PC-9 (cell line): ENCODE measurements around the gene CCDC93. TPM values are rescaled to one million over a fixed set of nuclear protein-coding genes. Genes with fewer than 3 reads are reported as not detected.

Experiments used
- BruUV-seq: library from RNA; stranded (reverse); fragments of 400-500 nt; replicated peaks from 2 replicates; lab custom pipeline; 2021; lab: Mats Ljungman, UMichigan
- CTCF ChIA-PET: fragments of 300-600 bp; sonication (Branson Sonifier 250); formaldehyde crosslinking; loops from one replicate; lab custom pipeline; 2022; ENCODE audit warnings: antibody characterized with exemption; lab: Charles Lee
- POLR2A ChIA-PET: fragments of 300-600 bp; sonication (Branson Sonifier 250); formaldehyde crosslinking; loops from one replicate; lab custom pipeline; 2022; ENCODE audit warnings: antibody characterized with exemption; ENCODE audit not compliant: unreplicated experiment; lab: Charles Lee
- DNase-seq, 2 experiments: peaks; one replicate each; pipeline versions ENCODE4 v3.0.0 to v3.0.0-alpha.2; 2015 to 2022; ENCODE audit warnings: mixed read lengths in 1 of 2
- H2AFZ ChIP-seq: fragments of 200-600 bp; sonication (generic); 2 replicates; pipeline ENCODE4 v1.8.1; 2017; ENCODE audit warnings: antibody characterized with exemption
- H3F3A ChIP-seq: fragments of 200-600 bp; sonication (generic); 2 replicates; pipeline ENCODE4 v1.8.1; 2017; ENCODE audit warnings: antibody characterized with exemption, mild to moderate bottlenecking, low read depth; ENCODE audit not compliant: insufficient read depth
- H3K27ac ChIP-seq: fragments of 200-600 bp; sonication (generic); 2 replicates; pipeline ENCODE4 v1.6.1; 2016; ENCODE audit warnings: mixed run types
- H3K27me3 ChIP-seq: fragments of 200-600 bp; sonication (generic); 2 replicates; pipeline ENCODE4 v1.6.1; 2016; ENCODE audit warnings: low read depth, mixed run types; ENCODE audit not compliant: insufficient read depth
- H3K36me3 ChIP-seq: fragments of 200-600 bp; sonication (generic); 2 replicates; pipeline ENCODE4 v1.6.1; 2016; ENCODE audit warnings: low read depth, mixed run types
- H3K4me1 ChIP-seq: fragments of 200-600 bp; sonication (generic); replicated peaks from 2 replicates; pipeline ENCODE4 v1.6.1; 2016; ENCODE audit warnings: mixed run types; ENCODE audit not compliant: insufficient read depth
- H3K4me2 ChIP-seq: fragments of 200-600 bp; sonication (generic); 2 replicates; pipeline ENCODE4 v1.6.1; 2017; ENCODE audit warnings: mixed run types
- H3K4me3 ChIP-seq: fragments of 200-600 bp; sonication (generic); 2 replicates; pipeline ENCODE4 v1.6.1; 2016; ENCODE audit warnings: mixed run types
- H3K79me2 ChIP-seq: fragments of 200-600 bp; sonication (generic); 2 replicates; pipeline ENCODE4 v1.6.1; 2017; ENCODE audit warnings: low read depth, mixed run types
- H3K9me2 ChIP-seq: fragments of 200-600 bp; sonication (generic); 2 replicates; pipeline ENCODE4 v1.8.1; 2017; ENCODE audit warnings: mild to moderate bottlenecking; ENCODE audit not compliant: insufficient read depth
- H3K9me3 ChIP-seq: fragments of 200-600 bp; sonication (generic); 2 replicates; pipeline ENCODE4 v1.8.1; 2016; ENCODE audit warnings: low read depth; ENCODE audit not compliant: insufficient read depth
- H4K20me1 ChIP-seq: fragments of 200-600 bp; sonication (generic); 2 replicates; pipeline ENCODE4 v1.8.1; 2017; ENCODE audit not compliant: insufficient read depth
- EZH2 ChIP-seq: fragments of 200-600 bp; sonication (generic); IDR thresholded peaks from 2 replicates; pipeline ENCODE4 v1.8.0; 2017; ENCODE audit warnings: antibody characterized with exemption, low read depth
- intact Hi-C: fragments of 100-400 bp; cut with micrococcal nuclease; formaldehyde crosslinking; loops from one replicate; pipeline ENCODE4 v1.10.0; 2022; ENCODE audit not compliant: unreplicated experiment
- total RNA-seq: library from RNA; stranded (reverse); gene quantifications from 2 replicates; pipeline ENCODE4 v1.2.3, GENCODE V29; 2021
- TF ChIP-seq, protein P1 (sequence below): fragments of 200-600 bp; sonication (generic); conservative IDR thresholded peaks from 2 replicates; pipeline ENCODE4 v1.6.1; 2017; ENCODE audit warnings: mixed run types, antibody characterized with exemption, mild to moderate bottlenecking, moderate library complexity

The CCDC93 gene
- total RNA-seq, 1 experiment from 2014 or later = 31.3 TPM

- H3K9me2 ChIP-seq = no peaks in the 10 kb centered on the region
- H3K27ac ChIP-seq = no peak overlapping the region
- intact Hi-C loops = no loop called here
- H3K27me3 ChIP-seq = no peaks in the 10 kb centered on the region
- peaks cover 5% of the 10 kb centered on the region; the same call in 1 of the 2 replicates for H3F3A ChIP-seq
- TF ChIP-seq, protein P1, sequence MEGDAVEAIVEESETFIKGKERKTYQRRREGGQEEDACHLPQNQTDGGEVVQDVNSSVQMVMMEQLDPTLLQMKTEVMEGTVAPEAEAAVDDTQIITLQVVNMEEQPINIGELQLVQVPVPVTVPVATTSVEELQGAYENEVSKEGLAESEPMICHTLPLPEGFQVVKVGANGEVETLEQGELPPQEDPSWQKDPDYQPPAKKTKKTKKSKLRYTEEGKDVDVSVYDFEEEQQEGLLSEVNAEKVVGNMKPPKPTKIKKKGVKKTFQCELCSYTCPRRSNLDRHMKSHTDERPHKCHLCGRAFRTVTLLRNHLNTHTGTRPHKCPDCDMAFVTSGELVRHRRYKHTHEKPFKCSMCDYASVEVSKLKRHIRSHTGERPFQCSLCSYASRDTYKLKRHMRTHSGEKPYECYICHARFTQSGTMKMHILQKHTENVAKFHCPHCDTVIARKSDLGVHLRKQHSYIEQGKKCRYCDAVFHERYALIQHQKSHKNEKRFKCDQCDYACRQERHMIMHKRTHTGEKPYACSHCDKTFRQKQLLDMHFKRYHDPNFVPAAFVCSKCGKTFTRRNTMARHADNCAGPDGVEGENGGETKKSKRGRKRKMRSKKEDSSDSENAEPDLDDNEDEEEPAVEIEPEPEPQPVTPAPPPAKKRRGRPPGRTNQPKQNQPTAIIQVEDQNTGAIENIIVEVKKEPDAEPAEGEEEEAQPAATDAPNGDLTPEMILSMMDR = no peak
- TF ChIP-seq EZH2 = no peak
- peaks cover 51% of the 10 kb centered on the region for H4K20me1 ChIP-seq
- H2AFZ ChIP-seq = no peak overlapping the region
- POLR2A ChIA-PET = no interaction called here
- H3K79me2 ChIP-seq = peaks cover 52% of the 10 kb centered on the region
- DNase-seq = no peak
- H3K4me3 ChIP-seq = no peak overlapping the region
- no peaks in the 10 kb centered on the region for H3K9me3 ChIP-seq
- BruUV-seq = no TSS peak
- CTCF ChIA-PET = no interaction called here
- peaks cover 23% of the 10 kb centered on the region for H3K4me1 ChIP-seq
- H3K36me3 ChIP-seq = peaks cover 29% of the 10 kb centered on the region; the same call in 1 of the 2 replicates
- no peak overlapping the region for H3K4me2 ChIP-seq
Measured at GRCh38 chr2:118010473-118010872, 3.4 kb downstream of the CCDC93 start.

DNA sequence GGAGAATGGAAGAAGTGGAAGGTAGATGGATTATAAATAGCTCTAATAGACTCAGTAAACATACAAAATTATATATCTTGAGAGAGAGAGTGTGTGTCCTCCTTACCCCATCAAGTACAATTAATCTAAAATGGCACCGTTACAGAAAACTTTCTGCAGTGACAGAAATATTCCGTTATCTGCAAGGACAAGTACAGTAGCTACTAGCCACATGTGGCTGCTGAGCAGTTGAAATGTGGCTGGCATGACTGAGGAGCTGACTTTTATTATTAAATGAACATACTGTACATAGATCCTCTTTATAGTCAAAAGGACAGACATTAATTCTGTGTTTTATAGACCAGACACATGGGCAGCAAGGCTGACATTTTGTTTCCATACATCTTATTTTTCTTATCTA lies 7.0 kb downstream of the CCDC93 start:
- Histone ChIP-seq H3K9me3 (no peaks in the 10 kb centered on the region), H2AFZ (no peak overlapping the region), H3K36me3 (peaks cover 36% of the 10 kb centered on the region; the same call in 1 of the 2 replicates), H3F3A (peaks cover 12% of the 10 kb centered on the region; the same call in 1 of the 2 replicates), H3K27me3 (no peaks in the 10 kb centered on the region), H4K20me1 (peaks cover 48% of the 10 kb centered on the region), H3K4me3 (no peak overlapping the region), H3K9me2 (no peaks in the 10 kb centered on the region), H3K4me1 (peaks cover 6% of the 10 kb centered on the region; the same call in 1 of the 2 replicates), H3K4me2 (no peak overlapping the region), H3K79me2 (peaks cover 36% of the 10 kb centered on the region), H3K27ac (no peak overlapping the region)
- POLR2A ChIA-PET = no interaction called here
- TF ChIP-seq EZH2 = no peak
- TF ChIP-seq, protein P1 = no peak
- no TSS peak for BruUV-seq
- no peak for DNase-seq
- CTCF ChIA-PET = interaction anchor here (0.5 to 0.6 kb wide), 2 partner anchors 10 to 766 kb away, joined by 3 read pairs; no protein-coding TSS in a partner anchor
- intact Hi-C loops = no loop called here

DNA sequence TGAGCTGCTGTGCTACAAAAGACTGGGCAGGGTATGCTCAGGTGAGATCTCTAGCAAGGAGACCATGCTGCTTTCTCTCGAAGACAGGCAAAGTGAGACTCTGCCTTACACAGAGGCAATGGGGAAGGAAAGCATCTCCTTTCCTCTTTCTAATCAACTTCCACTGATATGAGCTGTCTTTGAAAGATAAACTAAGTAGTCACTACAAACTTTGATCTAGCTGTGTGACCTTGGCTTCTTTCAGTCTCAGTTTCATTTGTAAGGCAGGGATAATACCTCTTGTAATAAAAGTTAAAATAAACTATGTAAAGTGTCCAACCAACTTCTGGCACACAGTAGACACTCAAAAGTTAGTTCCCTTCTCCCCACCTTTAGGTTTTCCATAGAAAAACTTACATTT lies 7.5 kb downstream of the CCDC93 start:
- H3K9me3 ChIP-seq = no peaks in the 10 kb centered on the region
- peaks cover 36% of the 10 kb centered on the region; the same call in 1 of the 2 replicates for H3K36me3 ChIP-seq
- no peak overlapping the region for H3K4me3 ChIP-seq
- intact Hi-C loops = no loop called here
- TF ChIP-seq EZH2 = no peak
- TF ChIP-seq, protein P1 = no peak
- no peaks in the 10 kb centered on the region for H3K27me3 ChIP-seq
- no peak for DNase-seq
- peaks cover 30% of the 10 kb centered on the region for H3K79me2 ChIP-seq
- H4K20me1 ChIP-seq = peaks cover 43% of the 10 kb centered on the region
- H3K9me2 ChIP-seq = no peaks in the 10 kb centered on the region
- H3K4me2 ChIP-seq = no peak overlapping the region
- H3K27ac ChIP-seq = no peak overlapping the region
- ChIA-PET POLR2A (no interaction called here), CTCF (interaction anchor here (0.5 to 0.6 kb wide), 2 partner anchors 10 to 765 kb away, joined by 3 read pairs; no protein-coding TSS in a partner anchor)
- peaks cover under 1% of the 10 kb centered on the region; the same call in 1 of the 2 replicates for H3K4me1 ChIP-seq
- no peak overlapping the region for H2AFZ ChIP-seq
- H3F3A ChIP-seq = peaks cover 12% of the 10 kb centered on the region; the same call in 1 of the 2 replicates
- no TSS peak for BruUV-seq
